Measurements from ENCODE around the gene CPLANE1.
"Not testable (repeated sequence)": the region's sequence is repeated elsewhere in the genome, so short reads cannot be mapped to it uniquely, and the experiment has no call there.

The CPLANE1 gene

DNA sequence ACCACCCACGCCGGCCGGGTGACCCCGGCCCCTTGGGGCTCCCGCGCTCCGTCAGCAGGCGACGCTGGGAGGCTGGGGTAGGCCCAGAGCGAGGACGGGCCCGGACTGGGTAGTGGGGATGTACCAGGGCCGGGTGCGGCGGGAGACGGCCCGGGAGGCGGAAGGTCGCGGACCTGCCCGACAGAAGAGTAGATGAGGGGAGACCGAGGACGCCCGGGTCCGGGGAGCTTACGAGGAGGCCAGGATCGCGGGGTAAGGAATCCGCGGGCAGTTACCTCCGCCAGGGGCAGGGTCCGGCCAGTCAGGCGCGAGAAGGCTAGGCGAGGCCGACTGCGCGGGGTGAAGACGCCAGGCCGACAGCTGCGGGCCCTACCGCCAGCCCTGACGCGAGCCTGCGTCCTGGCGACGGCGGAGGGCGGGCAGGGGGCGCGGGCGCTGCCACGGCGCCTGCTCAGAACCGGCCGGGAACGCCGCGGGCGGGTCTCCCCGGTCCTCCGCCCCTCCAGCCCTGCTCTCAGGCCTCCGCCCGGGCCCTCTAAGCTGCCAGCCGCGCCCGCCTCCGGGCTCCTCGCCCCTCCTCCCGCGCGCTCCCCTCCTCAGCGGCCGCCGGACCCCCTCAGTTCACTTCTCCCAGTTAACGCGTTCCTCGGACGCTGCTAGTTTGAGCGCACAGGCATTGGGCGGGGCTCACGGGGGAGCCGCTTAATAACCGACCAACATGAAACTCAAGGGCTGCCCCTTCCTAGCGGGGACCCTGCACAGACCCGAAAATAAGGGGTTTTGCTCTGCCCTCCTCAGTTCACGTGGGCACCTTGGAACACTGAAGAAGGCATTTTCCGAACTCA is at the start of gene CPLANE1:
CPLANE1 (minus strand) TSS at position 407 of the 845 bp plus-strand sequence. CDS start 1,678 bp downstream, outside the sequence.
- peak; percentile 72 to 88 for DNase-seq (ENCODE audit: low spot score in 2 of 2)
- Histone ChIP-seq H3K4me3 (peak within 1 kb of the TSS; percentile 82), H3K36me3 (replicated peaks) (no peaks in the 10 kb centered on the region; the same call in 1 of the 2 replicates), H3K4me1 (peaks cover 4% of the 10 kb centered on the region), H3K27me3 (ENCODE audit: low read depth) (no peaks in the 10 kb centered on the region), H3K9me3 (no peaks in the 10 kb centered on the region)
- in situ Hi-C loops (cut with MboI; ENCODE audit: low sequenced_read_pairs), result no loop called here

DNA sequence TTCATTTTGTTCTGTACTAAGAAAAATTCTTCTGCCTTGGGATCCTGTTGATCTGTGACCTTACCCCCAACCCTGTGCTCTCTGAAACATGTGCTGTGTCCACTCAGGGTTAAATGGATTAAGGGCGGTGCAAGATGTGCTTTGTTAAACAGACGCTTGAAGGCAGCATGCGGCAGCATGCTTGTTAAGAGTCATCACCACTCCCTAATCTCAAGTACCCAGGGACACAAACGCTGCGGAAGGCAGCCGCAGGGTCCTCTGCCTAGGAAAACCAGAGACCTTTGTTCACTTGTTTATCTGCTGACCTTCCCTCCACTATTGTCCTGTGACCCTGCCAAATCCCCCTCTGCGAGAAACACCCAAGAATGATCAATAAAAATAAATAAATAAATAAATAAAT is 47.1 kb upstream of the CPLANE1 start:
- H3K9me3 ChIP-seq; in situ Hi-C loops (cut with MboI; ENCODE audit: low sequenced_read_pairs); H3K27me3 ChIP-seq (ENCODE audit: low read depth); DNase-seq (ENCODE audit: low spot score in 2 of 2); H3K4me3 ChIP-seq; H3K4me1 ChIP-seq: not testable (repeated sequence)
- H3K36me3 ChIP-seq (replicated peaks), result peaks cover 74% of the 10 kb centered on the region

DNA sequence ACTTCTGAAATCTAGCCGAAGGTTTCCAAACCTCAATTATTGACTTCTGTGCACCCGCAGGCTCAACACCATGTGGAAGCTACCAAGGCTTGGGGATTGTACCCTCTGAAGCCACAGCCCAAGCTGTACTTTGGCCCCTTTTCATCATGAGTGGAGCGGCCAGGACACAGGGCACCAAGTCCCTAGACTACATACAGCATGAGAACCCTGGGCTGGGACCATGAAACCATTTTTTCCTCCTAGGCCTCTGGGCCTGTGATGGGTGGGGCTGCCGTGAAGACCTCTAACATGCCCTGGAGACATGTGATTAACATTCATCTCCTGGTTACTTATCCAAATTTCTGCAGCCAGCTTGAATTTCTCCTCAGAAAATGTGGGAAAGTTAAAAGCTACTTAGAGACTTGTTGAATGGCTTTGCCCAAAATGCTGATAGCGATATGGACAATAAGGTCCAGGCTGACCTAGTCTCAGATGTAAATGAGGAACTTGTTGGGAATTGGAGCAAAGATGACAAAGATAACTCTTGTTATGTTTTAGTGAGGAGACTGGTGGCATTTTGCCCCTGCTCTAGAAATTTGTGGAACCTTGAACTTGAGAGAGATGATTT is 34.1 kb upstream of the CPLANE1 start:
- peaks cover 3% of the 10 kb centered on the region; the same call in 1 of the 2 replicates for H3K36me3 ChIP-seq (replicated peaks)
- H3K9me3 ChIP-seq, result peaks cover 35% of the 10 kb centered on the region
- DNase-seq (ENCODE audit: low spot score in 2 of 2), result no peak
- in situ Hi-C loops (cut with MboI; ENCODE audit: low sequenced_read_pairs), result no loop called here
- H3K4me3 ChIP-seq, result no peak overlapping the region
- no peaks in the 10 kb centered on the region for H3K27me3 ChIP-seq (ENCODE audit: low read depth)
- H3K4me1 ChIP-seq, result no peaks in the 10 kb centered on the region

DNA sequence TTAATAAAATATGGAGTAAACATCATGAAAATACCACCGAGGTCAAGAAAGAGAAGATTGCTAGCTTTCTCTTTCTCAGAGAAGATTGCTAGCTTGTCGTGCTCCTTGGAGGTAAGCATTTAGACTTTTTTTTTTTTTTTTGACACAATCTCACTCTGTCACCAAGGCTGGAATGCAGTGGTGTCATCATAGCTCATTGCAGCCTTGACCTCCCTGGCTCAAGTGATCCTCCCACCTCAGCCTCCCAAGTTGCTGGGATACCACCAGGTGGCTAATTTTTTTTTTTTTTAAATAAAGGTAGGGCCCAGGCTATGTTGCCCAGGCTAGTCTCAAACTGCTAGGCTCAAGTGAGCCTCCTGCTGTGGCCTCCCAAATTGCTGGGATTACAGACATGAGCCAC is 26.3 kb upstream of the CPLANE1 start:
- Histone ChIP-seq H3K36me3 (replicated peaks) (no peaks in the 10 kb centered on the region), H3K4me3 (no peak overlapping the region), H3K4me1 (no peaks in the 10 kb centered on the region; the same call in 1 of the 2 replicates), H3K9me3 (peaks cover 9% of the 10 kb centered on the region), H3K27me3 (ENCODE audit: low read depth) (no peaks in the 10 kb centered on the region)
- no peak for DNase-seq (ENCODE audit: low spot score in 2 of 2)
- in situ Hi-C loops (cut with MboI; ENCODE audit: low sequenced_read_pairs), result no loop called here

DNA sequence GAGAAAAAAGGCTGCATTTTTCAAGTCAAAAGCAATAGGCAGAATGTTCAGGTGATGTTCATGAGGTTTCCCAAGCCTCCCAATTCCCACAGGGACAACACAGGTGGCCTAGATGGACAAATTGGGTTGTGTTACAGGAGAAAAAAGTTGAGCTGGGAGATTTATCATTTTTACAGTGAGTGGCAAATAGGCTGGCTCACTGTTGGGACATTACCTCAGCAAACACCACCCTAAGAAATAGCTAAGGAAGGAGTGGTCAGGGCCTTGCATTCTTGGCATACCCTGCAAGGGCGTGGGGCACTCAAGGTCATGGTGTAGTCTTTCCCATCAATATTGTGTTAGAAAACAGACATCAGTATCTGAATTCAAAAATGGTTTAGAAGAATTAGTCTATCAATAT is 23.3 kb upstream of the CPLANE1 start:
- H3K27me3 ChIP-seq (ENCODE audit: low read depth), result no peaks in the 10 kb centered on the region
- H3K4me3 ChIP-seq, result no peak overlapping the region
- peak; percentile 45 to 46 for DNase-seq (ENCODE audit: low spot score in 2 of 2)
- no peaks in the 10 kb centered on the region for H3K36me3 ChIP-seq (replicated peaks)
- in situ Hi-C loops (cut with MboI; ENCODE audit: low sequenced_read_pairs), result no loop called here
- no peaks in the 10 kb centered on the region; the same call in 1 of the 2 replicates for H3K4me1 ChIP-seq
- no peaks in the 10 kb centered on the region; the same call in 1 of the 2 replicates for H3K9me3 ChIP-seq

DNA sequence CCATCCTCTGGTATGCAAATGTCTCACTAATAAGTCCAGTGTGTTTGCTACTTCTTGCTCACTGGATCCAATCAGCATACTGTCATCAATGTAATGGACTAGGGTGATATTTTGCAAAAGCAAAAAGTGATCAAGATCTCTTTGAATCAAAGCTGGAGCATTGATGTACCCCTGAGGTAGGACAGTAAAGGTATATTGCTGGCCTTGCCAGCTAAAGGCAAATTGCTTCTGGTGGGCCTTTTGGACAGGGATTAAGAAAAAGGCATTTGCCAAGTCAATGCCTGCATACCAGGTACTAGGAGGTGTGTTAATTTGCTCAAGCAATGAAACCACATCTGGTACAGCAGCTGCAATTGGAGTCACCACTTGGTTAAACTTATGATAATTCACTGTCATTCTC is 18.9 kb upstream of the CPLANE1 start:
- H3K36me3 ChIP-seq (replicated peaks); H3K4me1 ChIP-seq; in situ Hi-C loops (cut with MboI; ENCODE audit: low sequenced_read_pairs); H3K27me3 ChIP-seq (ENCODE audit: low read depth); DNase-seq (ENCODE audit: low spot score in 2 of 2); H3K9me3 ChIP-seq; H3K4me3 ChIP-seq: not testable (repeated sequence)

DNA sequence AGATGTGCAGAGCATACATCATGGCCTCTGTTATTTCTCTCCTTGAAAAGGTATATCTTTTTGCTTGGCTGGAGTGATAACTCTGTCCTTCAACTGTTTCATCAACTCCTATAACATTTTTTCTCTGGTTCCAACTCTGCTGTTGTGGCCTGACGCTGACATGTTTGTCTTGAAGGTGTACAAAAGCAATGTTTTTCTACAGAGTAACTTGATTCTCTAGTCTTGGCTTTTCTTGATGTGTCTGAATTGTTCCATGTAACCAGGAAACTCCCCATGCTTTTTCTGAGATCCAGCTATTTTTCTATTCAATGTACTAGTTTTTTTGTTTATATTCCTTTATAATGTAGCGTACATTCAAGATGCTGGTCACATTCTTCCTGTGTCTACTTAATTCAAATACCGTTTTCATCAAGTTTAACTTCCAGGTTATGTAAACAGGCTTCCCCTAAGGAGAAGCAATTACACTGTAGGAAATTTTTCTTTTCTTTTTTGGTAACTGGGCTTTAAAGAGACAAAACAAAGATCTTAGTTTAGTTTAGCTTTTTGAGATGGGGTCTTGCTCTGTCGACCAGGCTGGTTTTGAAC is 6.7 kb upstream of the CPLANE1 start:
- Histone ChIP-seq H3K36me3 (replicated peaks) (no peaks in the 10 kb centered on the region), H3K9me3 (peaks cover 5% of the 10 kb centered on the region; the same call in 1 of the 2 replicates), H3K27me3 (ENCODE audit: low read depth) (no peaks in the 10 kb centered on the region), H3K4me3 (no peak overlapping the region), H3K4me1 (no peaks in the 10 kb centered on the region)
- in situ Hi-C loops (cut with MboI; ENCODE audit: low sequenced_read_pairs), result no loop called here
- no peak for DNase-seq (ENCODE audit: low spot score in 2 of 2)

DNA sequence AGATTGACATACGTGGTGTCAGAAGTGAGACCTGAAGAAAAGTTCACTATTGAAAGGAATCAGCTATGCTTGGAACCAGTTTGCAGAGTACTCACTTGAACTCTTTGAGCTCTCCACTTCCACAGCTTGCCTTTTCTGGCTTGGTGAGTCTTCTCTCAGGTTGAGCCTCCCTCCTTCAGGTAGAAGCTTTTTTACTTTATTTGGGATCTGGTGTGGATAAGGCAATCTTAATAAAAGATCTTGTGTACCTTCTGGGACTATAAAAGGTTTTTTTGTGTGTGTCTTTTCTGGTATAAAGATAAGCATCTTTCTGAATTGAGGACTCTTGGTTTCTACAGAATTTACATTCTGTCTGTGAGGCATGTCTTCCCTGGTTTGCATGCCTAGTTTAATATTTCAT is 5.4 kb upstream of the CPLANE1 start:
- in situ Hi-C loops (cut with MboI; ENCODE audit: low sequenced_read_pairs), result no loop called here
- no peaks in the 10 kb centered on the region for H3K36me3 ChIP-seq (replicated peaks)
- peaks cover 3% of the 10 kb centered on the region for H3K4me1 ChIP-seq
- H3K9me3 ChIP-seq, result no peaks in the 10 kb centered on the region
- no peak for DNase-seq (ENCODE audit: low spot score in 2 of 2)
- no peaks in the 10 kb centered on the region for H3K27me3 ChIP-seq (ENCODE audit: low read depth)
- no peak overlapping the region for H3K4me3 ChIP-seq

DNA sequence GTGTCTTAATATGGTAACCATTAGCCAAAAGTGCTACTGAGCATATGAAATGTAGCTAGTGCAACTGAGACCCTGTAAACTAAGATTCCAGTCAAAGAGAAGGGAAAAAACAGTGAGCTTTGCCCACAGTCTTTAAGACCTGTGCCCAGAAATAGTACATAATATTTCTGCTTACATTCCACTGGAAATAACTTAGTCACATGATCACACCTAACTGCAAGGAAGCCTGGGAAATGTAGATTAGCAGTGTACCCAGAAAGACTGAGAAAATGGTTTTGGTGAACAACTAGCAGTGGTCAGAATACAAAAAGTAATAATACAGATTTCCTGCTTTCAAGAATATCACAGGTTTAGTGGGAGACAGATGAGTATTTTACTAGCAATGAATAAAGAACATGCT is 2.5 kb upstream of the CPLANE1 start:
- DNase-seq (ENCODE audit: low spot score in 2 of 2), result no peak

DNA sequence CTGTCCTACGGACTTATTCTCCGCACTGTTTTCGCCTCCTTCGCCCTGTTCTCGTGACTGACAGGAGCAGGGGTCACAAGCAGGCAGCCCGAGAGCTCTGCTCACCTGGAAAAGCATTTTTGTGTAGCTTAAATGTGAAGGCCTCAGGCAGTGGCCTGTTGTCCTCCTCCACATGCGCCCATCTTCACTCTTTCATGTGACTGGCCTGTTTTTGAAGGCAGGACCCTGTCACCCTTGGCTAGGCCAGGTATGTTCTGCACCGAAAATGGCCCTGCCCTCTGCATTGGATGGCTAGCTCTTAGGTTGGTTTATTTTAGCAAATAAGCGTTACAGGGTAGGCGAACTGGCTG is 614 bp upstream of the CPLANE1 start:
- in situ Hi-C loops (cut with MboI; ENCODE audit: low sequenced_read_pairs), result no loop called here
- DNase-seq (ENCODE audit: low spot score in 2 of 2), result no peak
- peaks cover 4% of the 10 kb centered on the region for H3K4me1 ChIP-seq

More for the DNA sequence above, 2.5 kb upstream of the CPLANE1 start:
- in situ Hi-C loops (cut with MboI; ENCODE audit: low sequenced_read_pairs), result no loop called here
- H3K4me1 ChIP-seq, result peaks cover 4% of the 10 kb centered on the region
- H3K27me3 ChIP-seq (ENCODE audit: low read depth), result no peaks in the 10 kb centered on the region
- H3K36me3 ChIP-seq (replicated peaks), result no peaks in the 10 kb centered on the region
- no peak overlapping the region for H3K4me3 ChIP-seq
- no peaks in the 10 kb centered on the region for H3K9me3 ChIP-seq

DNA sequence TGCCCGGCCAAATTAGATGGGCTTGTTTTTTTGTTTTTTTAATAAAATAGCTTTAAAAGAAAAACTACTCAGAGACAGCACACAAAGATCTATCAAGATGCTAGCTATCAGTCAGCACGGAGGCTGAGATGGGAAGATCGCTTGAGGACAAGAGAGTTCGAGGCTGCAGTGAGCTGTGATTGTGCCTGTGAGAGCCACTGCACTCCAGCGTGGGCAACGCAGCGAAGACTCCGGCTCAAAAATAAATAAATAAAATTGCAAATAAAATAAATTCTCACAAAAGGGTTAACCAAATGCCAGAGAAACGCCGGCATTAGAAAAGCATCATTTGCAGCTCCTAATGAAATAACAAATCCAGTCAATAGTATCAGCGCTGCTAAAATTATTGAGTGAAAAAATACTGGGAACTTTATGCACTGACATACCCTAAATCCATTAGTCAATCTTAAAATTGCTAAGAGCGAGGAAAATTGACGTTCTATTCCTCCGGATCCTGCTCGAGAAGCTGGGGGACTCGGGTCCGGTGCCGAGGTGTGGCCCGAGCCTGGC is 681 bp downstream of the CPLANE1 start:
- in situ Hi-C loops (cut with MboI; ENCODE audit: low sequenced_read_pairs), result no loop called here

More for the DNA sequence above, 614 bp upstream of the CPLANE1 start:
- Histone ChIP-seq H3K27me3 (ENCODE audit: low read depth) (no peaks in the 10 kb centered on the region), H3K9me3 (no peaks in the 10 kb centered on the region), H3K4me3 (peak overlapping the region; percentile 82), H3K36me3 (replicated peaks) (no peaks in the 10 kb centered on the region; the same call in 1 of the 2 replicates)

DNA sequence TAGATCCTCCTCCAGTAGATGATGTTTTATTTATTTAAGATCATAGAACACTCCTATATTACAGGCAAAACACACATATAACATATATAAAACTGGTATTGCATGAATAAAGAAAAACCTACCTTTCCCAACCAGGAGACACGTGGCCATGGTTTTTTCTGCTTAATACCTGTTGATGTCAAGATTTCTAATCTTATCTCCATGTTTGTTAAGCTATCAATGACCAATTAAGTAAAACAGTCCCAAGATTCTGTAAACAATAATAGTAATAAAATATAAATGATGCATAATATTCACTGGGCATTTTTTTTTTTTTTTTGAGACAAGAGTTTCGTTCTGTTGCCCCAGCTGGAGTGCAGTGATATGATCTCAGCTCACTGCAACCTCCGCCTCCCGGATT is 1.7 kb downstream of the CPLANE1 start:
- Histone ChIP-seq H3K9me3 (no peaks in the 10 kb centered on the region), H3K4me3 (no peak overlapping the region)

More for the DNA sequence above, 681 bp downstream of the CPLANE1 start:
- no peaks in the 10 kb centered on the region for H3K9me3 ChIP-seq
- DNase-seq (ENCODE audit: low spot score in 2 of 2), result peak in 1 of 2 experiments; percentile 35
- H3K27me3 ChIP-seq (ENCODE audit: low read depth), result no peaks in the 10 kb centered on the region
- H3K36me3 ChIP-seq (replicated peaks), result no peaks in the 10 kb centered on the region; the same call in 1 of the 2 replicates
- H3K4me3 ChIP-seq, result peak overlapping the region; percentile 82
- H3K4me1 ChIP-seq, result peaks cover 4% of the 10 kb centered on the region

DNA sequence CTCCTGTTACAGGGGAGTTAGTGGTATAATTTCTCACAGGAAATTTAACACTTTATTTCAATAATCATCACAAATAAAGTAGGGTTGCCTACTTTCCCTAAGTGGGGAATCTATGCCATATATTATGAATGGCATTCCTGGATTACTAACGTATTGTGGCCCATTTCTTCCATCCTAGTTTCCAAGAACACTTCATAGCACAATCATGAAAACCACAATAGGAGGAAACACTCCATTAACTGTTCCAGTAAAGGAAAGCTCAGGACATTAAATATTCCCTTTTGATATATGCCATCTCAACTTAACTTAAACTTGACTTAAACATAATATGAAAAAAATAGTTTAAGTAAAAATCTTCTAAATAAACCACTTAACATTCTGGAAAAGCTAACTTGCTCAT is 2.1 kb downstream of the CPLANE1 start:
- Histone ChIP-seq H3K27me3 (ENCODE audit: low read depth) (no peaks in the 10 kb centered on the region), H3K4me1 (peaks cover 4% of the 10 kb centered on the region), H3K9me3 (no peaks in the 10 kb centered on the region), H3K36me3 (replicated peaks) (no peaks in the 10 kb centered on the region; the same call in 1 of the 2 replicates), H3K4me3 (no peak overlapping the region)
- in situ Hi-C loops (cut with MboI; ENCODE audit: low sequenced_read_pairs), result no loop called here
- DNase-seq (ENCODE audit: low spot score in 2 of 2), result no peak

More for the DNA sequence above, 1.7 kb downstream of the CPLANE1 start:
- DNase-seq (ENCODE audit: low spot score in 2 of 2), result no peak
- Histone ChIP-seq H3K4me1 (peaks cover 4% of the 10 kb centered on the region), H3K27me3 (ENCODE audit: low read depth) (no peaks in the 10 kb centered on the region), H3K36me3 (replicated peaks) (no peaks in the 10 kb centered on the region; the same call in 1 of the 2 replicates)
- in situ Hi-C loops (cut with MboI; ENCODE audit: low sequenced_read_pairs), result no loop called here
